ENCODE measurements around the gene FAM107B.

GRCh38 chr10:14660831-14661230 is 113.9 kb downstream of the FAM107B start:
- TF ChIP-seq CTCF (conservative IDR thresholded peaks at IDR 0.05; ENCODE audit: low read depth, low read length), result no peak
- TF ChIP-seq EZH2 (IDR thresholded peaks at IDR 0.05; ENCODE audit: borderline replicate concordance, low read depth, low read length, poor library complexity, severe bottlenecking), result no peak
